ENCODE measurements around the gene COMMD7. TPM values are rescaled to one million over a fixed set of nuclear protein-coding genes. Genes with fewer than 3 reads are reported as not detected.
"Not testable (repeated sequence)": the region's sequence is repeated elsewhere in the genome, so short reads cannot be mapped to it uniquely, and the experiment has no call there.

Gene COMMD7
- polyA plus RNA-seq, 3 donors = 46.2 to 133 (median 120) TPM

DNA sequence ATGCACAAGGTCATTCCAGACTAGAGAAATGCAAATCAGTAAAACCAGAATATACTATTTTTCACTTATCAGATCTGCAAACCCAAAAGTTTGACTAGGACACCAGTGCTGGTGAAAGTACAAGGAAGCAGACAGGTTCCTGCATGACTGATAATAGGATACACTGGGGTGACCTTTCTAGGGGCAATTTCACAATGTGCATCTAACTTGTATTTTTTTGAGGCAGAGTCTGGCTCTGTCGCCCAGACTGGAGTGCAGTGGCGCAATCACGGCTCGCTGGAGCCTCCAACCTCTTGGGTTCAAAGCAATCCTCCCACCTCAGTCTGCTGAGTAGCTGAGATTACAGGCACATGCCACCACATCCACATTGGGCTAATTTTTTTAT is 11.4 kb downstream of the COMMD7 start:
- Histone ChIP-seq H3K4me1 (ENCODE audit: control insufficient read depth in 1 of 2, insufficient read depth in 2 of 2, low read length in 2 of 2) (peaks cover 12 to 13% of the 10 kb centered on the region in 2 donors), H3K36me3 (replicated peaks in 1 of 2; ENCODE audit: control insufficient read depth in 1 of 2, insufficient read depth in 2 of 2, low read length in 2 of 2) (peaks cover 18 to 56% of the 10 kb centered on the region in 2 donors), H3K79me2 (ENCODE audit: insufficient read depth, low read length) (peaks cover 31% of the 10 kb centered on the region), H4K20me1 (ENCODE audit: insufficient read depth, low read length) (peaks cover 27% of the 10 kb centered on the region), H3K9ac (ENCODE audit: insufficient read depth, low read length, poor library complexity, severe bottlenecking) (no peak overlapping the region), H3K9me3 (replicated peaks in 1 of 2; ENCODE audit: control insufficient read depth in 1 of 2, insufficient read depth in 1 of 2, low read length in 2 of 2) (no peaks in the 10 kb centered on the region), H3K27me3 (ENCODE audit: control insufficient read depth in 2 of 2, insufficient read depth in 2 of 2, low read length in 2 of 2) (no peaks in the 10 kb centered on the region), H3K4me2 (replicated peaks; ENCODE audit: extremely low read depth, low read length, poor library complexity, severe bottlenecking) (no peak overlapping the region), H3K27ac (ENCODE audit: low read depth in 1 of 2, low read length in 2 of 2) (peak overlapping the region in 1 of 2 donors; percentile 41), H2AFZ (ENCODE audit: insufficient read depth, low read depth, low read length, poor library complexity, severe bottlenecking) (no peak overlapping the region), H3K4me3 (replicated peaks in 1 of 3; ENCODE audit: low read depth in 2 of 3, low read length in 3 of 3) (no peak overlapping the region)
- intact Hi-C loops (cut with micrococcal nuclease) = no loop called here
- TF ChIP-seq, protein P1, sequence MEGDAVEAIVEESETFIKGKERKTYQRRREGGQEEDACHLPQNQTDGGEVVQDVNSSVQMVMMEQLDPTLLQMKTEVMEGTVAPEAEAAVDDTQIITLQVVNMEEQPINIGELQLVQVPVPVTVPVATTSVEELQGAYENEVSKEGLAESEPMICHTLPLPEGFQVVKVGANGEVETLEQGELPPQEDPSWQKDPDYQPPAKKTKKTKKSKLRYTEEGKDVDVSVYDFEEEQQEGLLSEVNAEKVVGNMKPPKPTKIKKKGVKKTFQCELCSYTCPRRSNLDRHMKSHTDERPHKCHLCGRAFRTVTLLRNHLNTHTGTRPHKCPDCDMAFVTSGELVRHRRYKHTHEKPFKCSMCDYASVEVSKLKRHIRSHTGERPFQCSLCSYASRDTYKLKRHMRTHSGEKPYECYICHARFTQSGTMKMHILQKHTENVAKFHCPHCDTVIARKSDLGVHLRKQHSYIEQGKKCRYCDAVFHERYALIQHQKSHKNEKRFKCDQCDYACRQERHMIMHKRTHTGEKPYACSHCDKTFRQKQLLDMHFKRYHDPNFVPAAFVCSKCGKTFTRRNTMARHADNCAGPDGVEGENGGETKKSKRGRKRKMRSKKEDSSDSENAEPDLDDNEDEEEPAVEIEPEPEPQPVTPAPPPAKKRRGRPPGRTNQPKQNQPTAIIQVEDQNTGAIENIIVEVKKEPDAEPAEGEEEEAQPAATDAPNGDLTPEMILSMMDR (IDR thresholded peaks at IDR 0.05) = no peak
- Mint-ChIP-seq H3K4me3 (no peak overlapping the region), H3K36me3 (peaks cover 35 to 57% of the 10 kb centered on the region in 2 donors), H3K9me3 (no peaks in the 10 kb centered on the region), H3K27me3 (ENCODE audit: low read depth in 3 of 3) (no peaks in the 10 kb centered on the region), H3K27ac (peak overlapping the region in 2 of 7 donors; percentile 35 to 54), H3K4me1 (peaks cover 11% of the 10 kb centered on the region)
- WGBS (ENCODE audit: insufficient coverage) = no CpG with 5 or more reads among the region's 4 CpGs
- DNase-seq = peak; percentile 1 to 30 (median 24)

DNA sequence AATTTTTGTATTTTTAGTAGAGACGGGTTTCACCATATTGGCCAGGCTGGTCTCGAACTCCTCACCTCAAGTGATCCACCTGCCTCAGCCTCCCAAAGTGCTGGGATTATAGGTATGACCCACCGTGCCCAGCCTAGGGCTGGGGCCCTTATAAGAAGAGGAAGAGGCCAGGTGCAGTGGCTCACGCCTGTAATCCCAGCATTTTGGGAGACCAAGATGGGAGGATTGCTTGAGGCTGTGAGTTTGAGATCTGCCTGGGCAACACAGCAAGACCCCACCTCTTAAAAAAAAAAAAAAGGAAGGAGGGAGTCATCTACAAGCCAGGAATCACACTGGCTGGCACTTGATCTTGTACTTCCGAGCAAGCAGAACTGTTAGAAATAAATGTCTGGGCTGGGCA is 13.9 kb downstream of the COMMD7 start:
- peaks cover 46 to 67% of the 10 kb centered on the region in 2 donors for H3K36me3 Mint-ChIP-seq
- DNase-seq; H3K27me3 Mint-ChIP-seq (ENCODE audit: low read depth in 3 of 3); intact Hi-C loops (cut with micrococcal nuclease); H3K9me3 ChIP-seq (replicated peaks in 1 of 2; ENCODE audit: control insufficient read depth in 1 of 2, insufficient read depth in 1 of 2, low read length in 2 of 2); H3K9ac ChIP-seq (ENCODE audit: insufficient read depth, low read length, poor library complexity, severe bottlenecking); H3K4me3 Mint-ChIP-seq; H2AFZ ChIP-seq (ENCODE audit: insufficient read depth, low read depth, low read length, poor library complexity, severe bottlenecking); H3K27me3 ChIP-seq (ENCODE audit: control insufficient read depth in 2 of 2, insufficient read depth in 2 of 2, low read length in 2 of 2); H3K9me3 Mint-ChIP-seq; H3K4me2 ChIP-seq (replicated peaks; ENCODE audit: extremely low read depth, low read length, poor library complexity, severe bottlenecking); H3K4me3 ChIP-seq (replicated peaks in 1 of 3; ENCODE audit: low read depth in 2 of 3, low read length in 3 of 3); H3K27ac ChIP-seq (ENCODE audit: low read depth in 1 of 2, low read length in 2 of 2): not testable (repeated sequence)
- Histone ChIP-seq H3K79me2 (ENCODE audit: insufficient read depth, low read length) (peaks cover 15% of the 10 kb centered on the region), H3K36me3 (replicated peaks in 1 of 2; ENCODE audit: control insufficient read depth in 1 of 2, insufficient read depth in 2 of 2, low read length in 2 of 2) (peaks cover 36 to 66% of the 10 kb centered on the region in 2 donors), H3K4me1 (ENCODE audit: control insufficient read depth in 1 of 2, insufficient read depth in 2 of 2, low read length in 2 of 2) (peaks cover 12 to 13% of the 10 kb centered on the region in 2 donors), H4K20me1 (ENCODE audit: insufficient read depth, low read length) (peaks cover 27% of the 10 kb centered on the region)
- peaks cover 11% of the 10 kb centered on the region for H3K4me1 Mint-ChIP-seq
- WGBS (ENCODE audit: insufficient coverage) = 80% methylated on average over 1 of the region's 5 CpGs
- peak overlapping the region in 1 of 7 donors; percentile 72 for H3K27ac Mint-ChIP-seq

DNA sequence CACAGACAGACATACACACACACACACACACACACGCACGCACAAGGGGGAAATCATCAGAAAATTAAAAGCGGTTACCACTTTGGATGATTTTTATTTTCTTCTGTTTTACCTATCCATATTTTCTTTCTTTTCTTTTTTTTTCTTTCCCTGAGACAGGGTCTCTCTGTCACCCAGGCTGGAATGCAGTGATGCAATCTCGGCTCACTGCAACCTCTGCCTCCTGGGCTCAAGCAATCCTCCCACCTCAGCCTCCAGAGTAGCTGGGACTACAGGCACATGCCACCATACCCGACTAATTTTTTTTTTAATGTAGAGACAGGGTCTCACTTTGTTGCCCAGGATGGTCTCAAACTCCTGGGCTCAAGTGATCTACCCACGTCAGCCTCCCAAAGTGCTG is 14.8 kb downstream of the COMMD7 start:
- Histone ChIP-seq H3K79me2 (ENCODE audit: insufficient read depth, low read length) (peaks cover 15% of the 10 kb centered on the region), H3K4me1 (ENCODE audit: control insufficient read depth in 1 of 2, insufficient read depth in 2 of 2, low read length in 2 of 2) (peaks cover 12 to 13% of the 10 kb centered on the region in 2 donors), H4K20me1 (ENCODE audit: insufficient read depth, low read length) (peaks cover 27% of the 10 kb centered on the region), H3K36me3 (replicated peaks in 1 of 2; ENCODE audit: control insufficient read depth in 1 of 2, insufficient read depth in 2 of 2, low read length in 2 of 2) (peaks cover 36 to 66% of the 10 kb centered on the region in 2 donors)
- H3K4me3 Mint-ChIP-seq; H3K27me3 ChIP-seq (ENCODE audit: control insufficient read depth in 2 of 2, insufficient read depth in 2 of 2, low read length in 2 of 2); H3K9me3 ChIP-seq (replicated peaks in 1 of 2; ENCODE audit: control insufficient read depth in 1 of 2, insufficient read depth in 1 of 2, low read length in 2 of 2); H3K27ac ChIP-seq (ENCODE audit: low read depth in 1 of 2, low read length in 2 of 2); H3K9me3 Mint-ChIP-seq; DNase-seq; H3K4me3 ChIP-seq (replicated peaks in 1 of 3; ENCODE audit: low read depth in 2 of 3, low read length in 3 of 3); H3K27me3 Mint-ChIP-seq (ENCODE audit: low read depth in 3 of 3); H3K4me2 ChIP-seq (replicated peaks; ENCODE audit: extremely low read depth, low read length, poor library complexity, severe bottlenecking); H2AFZ ChIP-seq (ENCODE audit: insufficient read depth, low read depth, low read length, poor library complexity, severe bottlenecking); intact Hi-C loops (cut with micrococcal nuclease); H3K9ac ChIP-seq (ENCODE audit: insufficient read depth, low read length, poor library complexity, severe bottlenecking): not testable (repeated sequence)
- Mint-ChIP-seq H3K4me1 (peaks cover 11% of the 10 kb centered on the region), H3K36me3 (peaks cover 46 to 64% of the 10 kb centered on the region in 2 donors), H3K27ac (peak overlapping the region in 1 of 7 donors; percentile 2)
- no CpG with 5 or more reads among the region's 6 CpGs for WGBS (ENCODE audit: insufficient coverage)

Measured in CD14-positive monocyte (primary cell).